Skin epidermis (tissue), 12 donors: ENCODE measurements around the gene NFKBIB.
A peak's percentile ranks its signal among the peaks of the same experiment; 100 is the strongest.
"Not testable (repeated sequence)": the region's sequence is repeated elsewhere in the genome, so short reads cannot be mapped to it uniquely, and the experiment has no call there.

Experiments used
- H3K27ac ChIP-seq, 21 experiments: fragments of 200-600 bp; sonication (generic) in 11 of 21; one replicate each; pipeline ENCODE4 v1.5.0; 2020; ENCODE audit warnings: mild to moderate bottlenecking in 3 of 21, inconsistent platforms in 2 of 21, moderate library complexity in 2 of 21
- H3K4me3 ChIP-seq, 7 experiments: fragments of 200-600 bp; sonication (generic) in 2 of 7; one replicate each; pipeline ENCODE4 v1.5.0; 2020; ENCODE audit warnings: inconsistent platforms in 2 of 7, mild to moderate bottlenecking in 2 of 7, moderate library complexity in 1 of 7

The NFKBIB gene

GRCh38 chr19:38920602-38921419 lies 21.0 kb downstream of the NFKBIB start:
- Histone ChIP-seq H3K27ac (no peak overlapping the region), H3K4me3 (no peak overlapping the region)

GRCh38 chr19:38921420-38922274 lies 21.9 kb downstream of the NFKBIB start:
- Histone ChIP-seq H3K27ac (no peak overlapping the region), H3K4me3 (no peak overlapping the region)

DNA sequence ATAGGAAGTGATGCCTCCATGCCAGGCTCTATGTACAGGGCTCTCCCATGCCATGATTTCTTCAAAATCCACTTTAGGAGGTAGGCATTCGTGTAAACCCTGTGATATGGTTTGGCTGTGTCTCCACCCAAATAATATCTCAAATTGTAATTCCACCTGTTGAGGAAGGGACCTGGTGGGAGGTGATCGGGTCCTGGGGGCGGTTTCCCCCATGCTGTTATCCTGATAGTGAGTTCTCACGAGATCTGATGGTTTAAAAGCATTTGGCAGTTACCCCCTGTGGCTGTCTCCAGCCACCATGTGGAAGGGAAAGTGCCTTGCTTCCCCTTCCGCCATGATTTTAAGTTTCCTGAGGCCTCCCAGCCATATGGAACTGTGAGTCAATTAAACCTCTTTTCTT lies 22.7 kb downstream of the NFKBIB start:
- Histone ChIP-seq H3K4me3 (no peak overlapping the region), H3K27ac (no peak overlapping the region)

DNA sequence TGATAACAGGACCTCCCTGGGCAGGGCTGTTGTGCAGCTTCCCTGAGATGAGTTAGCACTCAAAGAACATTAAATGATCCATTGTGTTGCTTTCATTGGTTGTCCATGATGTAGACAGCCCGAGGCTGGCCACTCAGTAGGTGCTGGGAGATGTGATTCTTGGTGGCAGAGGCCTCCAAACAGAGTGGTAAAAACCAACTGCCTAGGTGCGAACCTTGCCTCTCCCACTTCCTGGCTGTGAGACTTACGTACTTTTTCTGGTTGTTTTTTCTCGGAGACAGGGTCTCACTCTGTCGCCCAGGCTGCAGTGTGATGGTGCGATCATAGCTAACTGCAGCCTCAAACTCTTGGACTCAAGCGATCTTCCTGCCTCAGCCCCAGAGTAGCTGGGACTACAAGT lies 24.6 kb downstream of the NFKBIB start:
- Histone ChIP-seq H3K4me3 (no peak overlapping the region), H3K27ac (peak overlapping the region in 2 of 21 experiments; percentile 3 to 22)

- peak overlapping the region in 2 of 21 experiments; percentile 16 to 79 for H3K27ac ChIP-seq
- H3K4me3 ChIP-seq: no peak overlapping the region
Measured at GRCh38 chr19:38928391-38929001, 28.7 kb downstream of the NFKBIB start.

DNA sequence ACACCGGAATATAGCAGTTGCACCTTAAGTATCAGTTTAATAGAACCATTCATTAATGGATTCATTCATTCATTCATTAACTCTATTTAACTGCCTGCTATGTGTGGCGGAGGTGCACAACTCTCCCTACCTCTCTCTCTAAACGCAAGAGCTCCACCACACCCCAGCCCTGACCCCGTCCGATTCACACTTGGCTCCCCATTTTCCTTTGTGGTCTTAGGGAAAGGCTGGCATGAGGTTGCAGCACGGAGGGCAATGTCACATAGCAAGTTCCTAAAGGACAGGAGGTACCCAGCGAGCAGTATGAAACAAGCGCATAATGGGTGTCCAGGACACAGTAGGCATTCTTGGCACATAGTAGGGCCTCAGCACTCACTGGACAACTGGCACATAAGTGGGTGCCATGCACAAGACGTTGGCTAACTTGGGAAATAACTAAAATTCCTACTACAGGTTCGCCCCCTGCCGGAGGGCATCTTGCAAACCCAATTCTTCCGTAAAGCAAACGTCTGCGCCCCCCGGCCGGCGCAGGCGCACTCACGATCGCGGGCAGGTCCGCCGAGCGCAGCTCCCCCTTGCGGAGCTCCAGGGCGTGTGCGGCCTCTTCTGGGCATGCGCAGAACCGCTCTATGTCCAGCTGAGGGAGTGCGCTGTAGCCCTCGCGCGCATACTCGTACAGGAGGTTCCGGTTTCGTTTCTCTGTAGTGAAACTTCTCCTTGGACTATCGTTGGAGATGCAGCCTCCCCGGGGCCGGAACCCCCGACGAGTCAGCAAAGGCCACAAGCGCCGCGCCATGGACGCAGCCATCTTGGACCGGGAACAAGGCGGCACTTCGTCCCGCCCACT lies 30.4 kb downstream of the NFKBIB start, which contains the start of gene SARS2:
Gene SARS2 (minus strand): TSS at position 835 of the 847 bp plus-strand sequence. CDS start 27 bp downstream, at position 808.
- Histone ChIP-seq H3K27ac (peak within 1 kb of the TSS in 20 of 21 experiments; percentile 65 to 95 (median 87)), H3K4me3 (peak within 1 kb of the TSS; percentile 45 to 71 (median 68))

DNA sequence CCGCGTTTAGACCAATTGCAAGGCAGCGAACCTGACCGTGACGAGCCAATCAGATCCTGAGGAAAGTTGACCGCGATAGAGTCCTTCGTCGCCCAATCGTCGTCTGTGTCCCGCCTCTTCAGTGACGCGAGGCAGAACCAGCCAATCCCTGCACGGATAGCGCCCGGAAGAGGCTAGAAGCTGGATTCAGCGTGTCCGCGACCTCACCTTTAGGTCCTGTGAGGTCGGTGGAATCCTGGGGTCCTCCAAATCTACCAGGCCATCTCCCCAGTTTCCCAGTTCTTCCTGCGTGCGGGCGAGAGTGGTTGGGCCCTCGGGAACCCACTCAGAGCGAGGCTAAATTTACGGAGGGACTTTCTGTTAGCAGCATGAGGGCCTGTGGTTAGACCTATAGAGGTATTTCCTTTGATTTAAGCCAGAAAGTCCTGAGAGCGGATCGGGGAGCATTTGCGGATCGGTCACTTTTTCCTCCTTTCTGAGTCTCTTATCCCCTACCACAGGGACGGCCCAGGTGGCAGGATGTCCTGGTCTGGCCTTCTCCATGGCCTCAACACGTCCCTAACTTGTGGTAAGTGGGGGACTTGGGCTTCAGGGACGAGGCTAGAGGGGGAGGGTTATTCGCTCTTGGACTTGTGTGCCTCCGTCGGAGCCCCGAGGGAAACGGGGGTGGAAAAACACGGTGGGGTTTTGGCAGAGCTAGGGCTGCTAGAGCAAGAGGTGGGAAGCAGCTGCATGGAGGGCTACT lies 31.2 kb downstream of the NFKBIB start, which contains the start of gene MRPS12:
Gene MRPS12 (plus strand): TSS at position 169 of the 745 bp plus-strand sequence. CDS start 351 bp downstream, at position 520.
- Histone ChIP-seq H3K27ac (peak within 1 kb of the TSS in 20 of 21 experiments; percentile 65 to 95 (median 87)), H3K4me3 (peak within 1 kb of the TSS; percentile 45 to 71 (median 68))

DNA sequence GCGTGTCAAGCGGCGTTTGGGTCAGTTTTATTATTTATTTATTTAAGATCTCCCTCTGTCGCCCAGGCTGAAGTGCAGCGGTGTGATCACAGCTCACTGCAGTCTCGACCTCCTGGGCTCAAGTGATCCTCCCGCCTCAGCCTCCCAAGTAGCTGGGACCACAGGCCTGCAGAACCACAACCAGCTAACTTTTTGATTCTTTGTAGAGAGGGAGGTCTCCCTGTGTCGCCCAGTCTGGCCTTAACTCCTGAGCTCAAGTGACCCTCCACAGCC lies 31.7 kb downstream of the NFKBIB start:
- peak overlapping the region; percentile 45 to 71 (median 68) for H3K4me3 ChIP-seq
- H3K27ac ChIP-seq: peak overlapping the region in 19 of 21 experiments; percentile 62 to 95 (median 88)

DNA sequence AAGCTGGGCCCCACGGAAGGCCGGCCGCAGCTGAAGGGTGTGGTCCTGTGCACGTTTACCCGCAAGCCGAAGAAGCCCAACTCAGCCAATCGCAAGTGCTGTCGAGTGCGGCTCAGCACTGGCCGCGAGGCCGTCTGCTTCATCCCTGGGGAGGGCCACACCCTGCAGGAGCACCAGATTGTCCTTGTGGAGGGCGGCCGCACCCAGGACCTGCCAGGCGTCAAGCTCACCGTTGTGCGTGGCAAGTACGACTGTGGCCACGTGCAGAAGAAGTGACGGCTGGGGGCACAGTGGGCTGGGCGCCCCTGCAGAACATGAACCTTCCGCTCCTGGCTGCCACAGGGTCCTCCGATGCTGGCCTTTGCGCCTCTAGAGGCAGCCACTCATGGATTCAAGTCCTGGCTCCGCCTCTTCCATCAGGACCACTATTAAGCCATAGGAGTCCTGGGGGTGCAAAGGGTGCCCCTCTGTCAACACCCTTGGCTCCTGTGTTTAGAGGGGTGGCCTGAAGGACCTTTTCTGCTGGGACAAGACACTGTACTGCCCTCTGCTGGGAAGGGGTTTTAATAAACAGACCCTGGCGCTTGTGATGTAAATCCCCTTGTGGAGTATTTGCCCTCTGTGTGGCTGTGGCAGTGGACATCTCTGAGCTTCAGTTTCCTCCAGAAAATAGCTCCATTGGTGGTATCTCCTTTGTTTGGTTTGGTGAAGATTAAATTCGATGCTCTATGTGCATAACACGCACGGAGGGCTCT lies 32.8 kb downstream of the NFKBIB start:
- H3K27ac ChIP-seq: no peak overlapping the region
- no peak overlapping the region for H3K4me3 ChIP-seq

DNA sequence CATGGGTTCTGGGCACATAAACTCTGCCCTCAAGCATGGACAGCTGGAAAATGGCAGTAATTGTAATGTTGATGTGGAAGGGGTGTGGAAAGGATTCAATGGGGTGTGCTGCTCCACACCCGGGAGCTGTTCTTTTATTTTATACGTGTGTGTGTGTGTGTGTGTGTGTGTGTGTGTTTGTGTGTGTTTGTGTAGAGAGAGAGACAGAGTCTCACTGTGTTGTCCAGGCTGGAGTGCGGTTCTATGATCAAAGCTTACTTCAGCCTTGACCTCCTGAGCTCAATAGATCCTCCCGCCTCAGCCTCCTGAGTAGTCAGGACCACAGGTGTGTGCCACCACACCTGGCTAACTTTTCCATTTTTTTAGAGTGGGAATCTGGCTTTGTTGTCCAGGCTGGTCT lies 33.8 kb downstream of the NFKBIB start:
- H3K4me3 ChIP-seq: no peak overlapping the region
- H3K27ac ChIP-seq: no peak overlapping the region

- Histone ChIP-seq H3K27ac (no peak overlapping the region), H3K4me3 (no peak overlapping the region)
Measured at GRCh38 chr19:38939957-38940356, 40.2 kb downstream of the NFKBIB start.

- not testable (repeated sequence) for H3K4me3 ChIP-seq, H3K27ac ChIP-seq
Measured at GRCh38 chr19:38941466-38941865, 41.7 kb downstream of the NFKBIB start.

DNA sequence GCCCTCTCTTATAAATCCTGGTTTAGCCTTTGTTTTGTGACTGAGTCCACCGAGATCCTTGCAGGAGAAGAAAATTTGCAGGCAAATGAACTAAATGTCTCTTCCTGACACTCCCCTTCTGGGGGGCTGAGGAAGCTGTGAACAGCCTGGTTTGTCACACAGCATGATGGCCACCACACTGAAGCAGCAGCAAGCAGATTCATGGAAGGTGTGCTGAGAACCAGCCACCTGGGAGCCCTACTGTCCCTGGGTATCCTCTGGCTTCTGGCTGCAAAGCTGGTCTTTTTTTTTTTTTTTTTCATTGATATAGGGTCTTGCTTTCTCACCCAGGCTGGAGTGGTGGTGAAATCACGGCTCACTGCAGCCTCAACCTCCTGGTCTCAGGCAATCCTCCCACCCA lies 42.2 kb downstream of the NFKBIB start:
- H3K4me3 ChIP-seq: no peak overlapping the region
- no peak overlapping the region for H3K27ac ChIP-seq

- no peak overlapping the region for H3K27ac ChIP-seq
- H3K4me3 ChIP-seq: no peak overlapping the region
Measured at GRCh38 chr19:38942471-38943181, 42.9 kb downstream of the NFKBIB start.

DNA sequence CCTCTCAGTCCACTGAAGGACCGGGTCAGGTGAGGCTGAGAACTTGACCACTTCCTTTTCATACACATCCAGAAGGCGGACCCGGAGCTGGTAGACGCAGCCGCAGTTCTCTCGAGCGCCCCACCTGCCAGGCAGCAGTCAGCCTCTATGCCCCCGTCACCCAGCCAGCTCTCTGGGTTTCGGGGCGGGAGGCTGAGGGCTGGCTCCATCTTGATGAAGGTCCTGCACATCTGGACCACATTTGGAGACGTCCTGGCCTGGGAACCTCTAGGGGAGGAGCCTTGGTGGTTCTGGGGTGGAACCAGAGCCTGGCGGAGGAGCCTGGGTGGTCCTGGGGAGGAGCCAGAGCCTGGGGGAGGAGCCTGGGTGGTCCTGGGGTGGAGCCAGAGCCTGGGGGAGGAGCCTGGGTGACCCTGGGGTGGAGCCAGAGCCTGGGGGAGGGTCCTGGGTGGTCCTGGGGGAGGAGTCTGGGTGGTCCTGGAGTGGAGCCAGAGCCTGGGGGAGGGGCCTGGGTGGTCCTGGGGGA lies 45.3 kb downstream of the NFKBIB start:
- Histone ChIP-seq H3K4me3 (no peak overlapping the region), H3K27ac (no peak overlapping the region)

GRCh38 chr19:38945562-38946228 lies 45.9 kb downstream of the NFKBIB start:
- no peak overlapping the region for H3K27ac ChIP-seq

More at GRCh38 chr19:38945562-38946228, 45.9 kb downstream of the NFKBIB start:
- H3K4me3 ChIP-seq: no peak overlapping the region
